IMR-90 (cell line): ENCODE data around the gene FANCG. TPM values are rescaled to one million over a fixed set of nuclear protein-coding genes. Genes with fewer than 3 reads are reported as not detected.

Experiments used
- ATAC-seq: fragments of 200-7000 bp; cut with Tn5 transposase; 2 replicates; pipeline ENCODE4 v1.9.1; 2020; ENCODE audit warnings: low read depth, mild to moderate bottlenecking, moderate library complexity
- BruUV-seq: library from RNA; stranded (reverse); fragments of 400-500 nt; replicated peaks from 2 replicates; lab custom pipeline; 2021; lab: Mats Ljungman, UMichigan
- CTCF ChIA-PET: fragments of 300-600 bp; formaldehyde crosslinking; extraction: SDS; loops from one replicate; lab custom pipeline; 2021; ENCODE audit warnings: antibody characterized with exemption; lab: Yijun Ruan, JAX
- POLR2A ChIA-PET: fragments of 300-600 bp; sonication (Branson Sonifier 250); formaldehyde crosslinking; loops from one replicate; lab custom pipeline; 2022; ENCODE audit warnings: antibody characterized with exemption; ENCODE audit not compliant: unreplicated experiment; lab: Charles Lee
- DNase-seq: peaks from one replicate; pipeline ENCODE4 v3.0.0; 2013
- H2AFZ ChIP-seq: replicated peaks from 2 replicates; pipeline ENCODE3; 2013; ENCODE audit warnings: low read length, mild to moderate bottlenecking; ENCODE audit not compliant: poor library complexity
- H2AK5ac ChIP-seq: 2 replicates; pipeline ENCODE4 v1.6.1; 2013; ENCODE audit warnings: low read depth, low read length, inconsistent platforms
- H2AK9ac ChIP-seq: replicated peaks from 2 replicates; pipeline ENCODE3; 2013; ENCODE audit warnings: mild to moderate bottlenecking, low read depth, low read length, moderate library complexity; ENCODE audit not compliant: poor library complexity
- H2BK120ac ChIP-seq: 2 replicates; pipeline ENCODE4 v1.6.1; 2013; ENCODE audit warnings: low read depth, low read length, inconsistent platforms
- H2BK15ac ChIP-seq: 3 replicates; pipeline ENCODE4 v1.6.1; 2013; ENCODE audit warnings: low read depth, low read length, inconsistent platforms
- H2BK20ac ChIP-seq: 2 replicates; pipeline ENCODE4 v1.6.1; 2013; ENCODE audit warnings: low read depth, mild to moderate bottlenecking, inconsistent platforms, low read length, moderate library complexity
- H2BK5ac ChIP-seq: 2 replicates; pipeline ENCODE4 v1.6.1; 2013; ENCODE audit warnings: mild to moderate bottlenecking, low read depth, low read length, inconsistent platforms; ENCODE audit not compliant: poor library complexity, severe bottlenecking
- H3K14ac ChIP-seq: replicated peaks from 2 replicates; pipeline ENCODE4 v1.6.1; 2013; ENCODE audit warnings: low read depth, low read length, inconsistent platforms
- H3K18ac ChIP-seq: 2 replicates; pipeline ENCODE4 v1.6.1; 2013; ENCODE audit warnings: low read depth, low read length, control low read depth
- H3K23ac ChIP-seq: 2 replicates; pipeline ENCODE4 v1.6.1; 2013; ENCODE audit warnings: low read depth, low read length, inconsistent platforms
- H3K27ac ChIP-seq: 2 replicates; pipeline ENCODE4 v1.5.1; 2013; ENCODE audit warnings: mild to moderate bottlenecking, control low read depth, low read length; ENCODE audit not compliant: insufficient read depth
- H3K27me3 ChIP-seq: 2 replicates; pipeline ENCODE4 v1.6.1; 2013; ENCODE audit warnings: low read length; ENCODE audit not compliant: control insufficient read depth, insufficient read depth
- H3K36me3 ChIP-seq: 2 replicates; pipeline ENCODE4 v1.6.1; 2013; ENCODE audit warnings: low read length, mixed read lengths; ENCODE audit not compliant: control insufficient read depth, insufficient read depth
- H3K4ac ChIP-seq: 2 replicates; pipeline ENCODE4 v1.6.1; 2013; ENCODE audit warnings: low read depth, low read length, inconsistent platforms
- H3K4me1 ChIP-seq: 2 replicates; pipeline ENCODE4 v1.6.1; 2013; ENCODE audit warnings: low read length, mixed read lengths; ENCODE audit not compliant: control insufficient read depth, insufficient read depth
- H3K4me2 ChIP-seq: 2 replicates; pipeline ENCODE4 v1.6.1; 2013; ENCODE audit warnings: low read depth, mild to moderate bottlenecking, control low read depth, low read length, moderate library complexity
- H3K4me3 ChIP-seq: 2 replicates; pipeline ENCODE4 v1.5.1; 2013; ENCODE audit warnings: low read depth, mild to moderate bottlenecking, control low read depth, low read length, moderate library complexity; ENCODE audit not compliant: insufficient read depth
- H3K56ac ChIP-seq: 2 replicates; pipeline ENCODE4 v1.6.1; 2013; ENCODE audit warnings: low read length, inconsistent platforms; ENCODE audit not compliant: insufficient read depth; ENCODE audit errors: extremely low read depth
- H3K79me1 ChIP-seq, 2 experiments: 2 replicates each; pipeline ENCODE4 v1.6.1; 2013; ENCODE audit warnings: low read length in 2 of 2, inconsistent platforms in 1 of 2, low read depth in 1 of 2
- H3K9ac ChIP-seq: 2 replicates; pipeline ENCODE4 v1.6.1; 2013; ENCODE audit warnings: low read depth, low read length, control low read depth
- H3K9me1 ChIP-seq: 2 replicates; pipeline ENCODE4 v1.6.1; 2013; ENCODE audit warnings: low read length, inconsistent platforms; ENCODE audit not compliant: insufficient read depth
- H3K9me3 ChIP-seq: 2 replicates; pipeline ENCODE4 v1.6.1; 2013; ENCODE audit warnings: low read length; ENCODE audit not compliant: control insufficient read depth, insufficient read depth
- H4K20me1 ChIP-seq: 2 replicates; pipeline ENCODE4 v1.6.1; 2013; ENCODE audit warnings: low read length, inconsistent platforms; ENCODE audit not compliant: insufficient read depth
- H4K5ac ChIP-seq: 2 replicates; pipeline ENCODE4 v1.6.1; 2013; ENCODE audit warnings: mild to moderate bottlenecking, low read depth, low read length, control low read depth
- H4K8ac ChIP-seq, 2 experiments: 2 replicates each; pipeline ENCODE4 v1.6.1; 2013; ENCODE audit warnings: low read depth in 2 of 2, low read length in 2 of 2, control low read depth in 1 of 2, inconsistent platforms in 1 of 2
- H4K91ac ChIP-seq: 2 replicates; pipeline ENCODE4 v1.6.1; 2013; ENCODE audit warnings: low read depth, low read length, inconsistent platforms; ENCODE audit not compliant: insufficient read depth
- BHLHE40 ChIP-seq: fragments of 150-350 bp; IDR thresholded peaks from 2 replicates; pipeline ENCODE4 v1.6.1; 2016; ENCODE audit warnings: mild to moderate bottlenecking, low read depth, low read length
- CEBPB ChIP-seq: IDR thresholded peaks from 2 replicates; pipeline ENCODE4 v1.6.1; 2012; ENCODE audit warnings: low read depth, low read length, improper control_type of control experiment
- CHD1 ChIP-seq: IDR thresholded peaks from 2 replicates; pipeline ENCODE4 v1.6.1; 2012; ENCODE audit warnings: low read depth, low read length, improper control_type of control experiment
- CTCF ChIP-seq: conservative IDR thresholded peaks from 2 replicates; pipeline ENCODE4 v1.5.1; 2012; ENCODE audit warnings: mild to moderate bottlenecking, low read depth, low read length, improper control_type of control experiment
- FOS ChIP-seq: fragments of 150-350 bp; IDR thresholded peaks from 2 replicates; pipeline ENCODE4 v1.6.1; 2016; ENCODE audit warnings: low read depth, low read length
- MAFK ChIP-seq: IDR thresholded peaks from 2 replicates; pipeline ENCODE4 v1.6.1; 2012; ENCODE audit warnings: low read depth, low read length, improper control_type of control experiment
- MAZ ChIP-seq: IDR thresholded peaks from 2 replicates; pipeline ENCODE4 v1.6.1; 2012; ENCODE audit warnings: low read depth, mild to moderate bottlenecking, low read length, improper control_type of control experiment, moderate library complexity, borderline replicate concordance
- RCOR1 ChIP-seq: IDR thresholded peaks from 2 replicates; pipeline ENCODE4 v1.6.1; 2012; ENCODE audit warnings: mild to moderate bottlenecking, low read length, improper control_type of control experiment; ENCODE audit not compliant: insufficient replicate concordance
- RFX5 ChIP-seq: IDR thresholded peaks from 2 replicates; pipeline ENCODE4 v1.8.0; 2012; ENCODE audit warnings: low read depth, mild to moderate bottlenecking, low read length, moderate library complexity
- SMC3 ChIP-seq: fragments of 150-350 bp; IDR thresholded peaks from 2 replicates; pipeline ENCODE4 v1.6.1; 2016; ENCODE audit warnings: low read depth, mild to moderate bottlenecking, antibody characterized with exemption, low read length, moderate library complexity
- whole genome bisulfite sequencing, 2 experiments: methylation state at CpG; one replicate each; pipeline versions ENCODE4 v1.1.5 to v1.1.7; 2013; ENCODE audit warnings: missing lambda C conversion rate in 2 of 2; ENCODE audit not compliant: insufficient read length in 1 of 2; ENCODE audit errors: extremely low coverage in 2 of 2; 5-methylcytosine and 5-hydroxymethylcytosine counted together
- dilution Hi-C: fragments of 300-500 bp; cut with HindIII; formaldehyde crosslinking; loops from one replicate; pipeline ENCODE4 v1.14.3; 2018; ENCODE audit warnings: low sequenced_read_pairs; ENCODE audit not compliant: unreplicated experiment
- in situ Hi-C: fragments of 300-500 bp; cut with MboI; formaldehyde crosslinking; loops from 3 replicates; pipeline ENCODE4 v1.14.3; 2019; ENCODE audit warnings: low sequenced_read_pairs, inconsistent platforms, mixed read lengths
- intact Hi-C: fragments of 100-400 bp; cut with micrococcal nuclease; formaldehyde crosslinking; loops from 2 replicates; pipeline ENCODE4 v1.10.0; 2022
- polyA plus RNA-seq, 3 experiments: library from polyadenylated mRNA; depleted of rRNA; stranded (reverse); fragments of >200 nt; gene quantifications; 2 replicates each; pipeline ENCODE4 v1.2.3, GENCODE V29; 2012; ENCODE audit warnings: low replicate concordance in 1 of 3
- total RNA-seq: library from RNA; depleted of rRNA; stranded (reverse); fragments of >200 nt; gene quantifications from 2 replicates; pipeline ENCODE4 v1.2.3, GENCODE V29; 2012
- TF ChIP-seq, protein P1 (sequence below): fragments of 150-350 bp; IDR thresholded peaks from 2 replicates; pipeline ENCODE4 v1.6.1; 2017; ENCODE audit warnings: mild to moderate bottlenecking, antibody characterized with exemption, low read length, low read depth
- TF ChIP-seq, protein P2 (sequence below): fragments of 150-350 bp; IDR thresholded peaks from 2 replicates; pipeline ENCODE4 v1.6.1; 2016; ENCODE audit warnings: low read depth, mild to moderate bottlenecking, low read length, moderate library complexity, borderline replicate concordance

FANCG gene
- total and polyA plus RNA-seq, 2 of the 4 experiments (the other 2 are of a cell fraction), result 16.1 to 19.3 TPM

- TF ChIP-seq CTCF (peak; percentile 97), RFX5 (no peak)
Measured at GRCh38 chr9:35116898-35117551, 37.3 kb upstream of the FANCG start (continued).

DNA sequence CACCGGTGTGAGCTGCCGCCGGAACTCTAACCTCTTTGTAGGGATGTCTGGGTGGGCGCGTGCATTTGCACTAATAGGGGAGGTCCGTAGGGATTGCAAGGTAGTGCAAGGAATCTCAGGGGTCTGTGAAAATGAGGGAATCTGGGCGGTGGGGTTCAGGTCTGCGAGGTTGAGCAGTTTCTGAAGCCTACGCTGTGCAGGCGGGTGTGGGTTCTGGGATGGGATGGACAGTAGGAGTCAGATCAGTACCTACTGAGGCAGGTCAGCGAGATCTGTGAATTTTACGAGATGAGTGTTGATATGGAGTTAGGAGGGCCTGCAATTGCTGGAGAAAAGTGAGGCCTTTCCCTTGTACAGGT, 36.8 kb upstream of the FANCG start:
- H2BK20ac ChIP-seq, result no peak overlapping the region
- BruUV-seq, result no TSS peak
- peaks cover 8% of the 10 kb centered on the region; the same call in 1 of the 2 replicates for H4K20me1 ChIP-seq
- CTCF ChIA-PET, result interaction anchor here (1.0 to 1.2 kb wide), 5 partner anchors 139 to 437 kb away, joined by 3 to 6 read pairs (median 4); no protein-coding TSS in a partner anchor
- TF ChIP-seq RCOR1, result no peak
- no peak for TF ChIP-seq CHD1
- TF ChIP-seq CEBPB, result no peak
- TF ChIP-seq SMC3, result no peak
- TF ChIP-seq MAFK, result no peak
- no peak for TF ChIP-seq BHLHE40
- TF ChIP-seq FOS, result no peak
- no peak for TF ChIP-seq MAZ
- TF ChIP-seq, protein P1, sequence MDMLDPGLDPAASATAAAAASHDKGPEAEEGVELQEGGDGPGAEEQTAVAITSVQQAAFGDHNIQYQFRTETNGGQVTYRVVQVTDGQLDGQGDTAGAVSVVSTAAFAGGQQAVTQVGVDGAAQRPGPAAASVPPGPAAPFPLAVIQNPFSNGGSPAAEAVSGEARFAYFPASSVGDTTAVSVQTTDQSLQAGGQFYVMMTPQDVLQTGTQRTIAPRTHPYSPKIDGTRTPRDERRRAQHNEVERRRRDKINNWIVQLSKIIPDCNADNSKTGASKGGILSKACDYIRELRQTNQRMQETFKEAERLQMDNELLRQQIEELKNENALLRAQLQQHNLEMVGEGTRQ, result no peak
- TF ChIP-seq, protein P2, sequence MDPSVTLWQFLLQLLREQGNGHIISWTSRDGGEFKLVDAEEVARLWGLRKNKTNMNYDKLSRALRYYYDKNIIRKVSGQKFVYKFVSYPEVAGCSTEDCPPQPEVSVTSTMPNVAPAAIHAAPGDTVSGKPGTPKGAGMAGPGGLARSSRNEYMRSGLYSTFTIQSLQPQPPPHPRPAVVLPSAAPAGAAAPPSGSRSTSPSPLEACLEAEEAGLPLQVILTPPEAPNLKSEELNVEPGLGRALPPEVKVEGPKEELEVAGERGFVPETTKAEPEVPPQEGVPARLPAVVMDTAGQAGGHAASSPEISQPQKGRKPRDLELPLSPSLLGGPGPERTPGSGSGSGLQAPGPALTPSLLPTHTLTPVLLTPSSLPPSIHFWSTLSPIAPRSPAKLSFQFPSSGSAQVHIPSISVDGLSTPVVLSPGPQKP, result no peak
- H3K4me2 ChIP-seq, result peak overlapping the region; percentile 88
- intact Hi-C loops (loop anchor here (1.0 to 5.0 kb wide), 7 partner anchors 46 to 486 kb away; partner anchors contain the start of gene UNC13B), in situ Hi-C loops (loop anchor here (5.0 kb wide), 2 partner anchors 361 to 436 kb away; no protein-coding TSS in a partner anchor), dilution Hi-C loops (no loop called here)
- H4K5ac ChIP-seq, result no peak overlapping the region
- peak overlapping the region; percentile 88 for H3K4me3 ChIP-seq
- H3K4me1 ChIP-seq, result peaks cover 16% of the 10 kb centered on the region
- no peak for DNase-seq
- H3K9me1 ChIP-seq, result no peaks in the 10 kb centered on the region; the same call in 1 of the 2 replicates
- H3K79me1 ChIP-seq, result peaks cover 8 to 30% of the 10 kb centered on the region in 2 experiments; a peak in 3 of 4 replicates
- no peak overlapping the region for H2BK120ac ChIP-seq
- WGBS, 2 experiments, result 0% methylated on average over 3 of the region's 12 CpGs; no CpG with 5 or more reads in 1 of the 2 experiments
- H2AK5ac ChIP-seq, result no peak overlapping the region
- peak; percentile 0; the same call in 1 of the 2 replicates for ATAC-seq
- H4K8ac ChIP-seq, result no peak overlapping the region
- no peak overlapping the region for H3K56ac ChIP-seq
- no peak overlapping the region for H3K14ac ChIP-seq
- no peak overlapping the region for H3K18ac ChIP-seq
- peaks cover 3% of the 10 kb centered on the region for H3K27me3 ChIP-seq
- H3K9ac ChIP-seq, result 0 out of 2 replicates have a peak overlapping the region, but pooled peaks have one; percentile 2
- H2BK15ac ChIP-seq, result no peak overlapping the region
- no peak overlapping the region for H2BK5ac ChIP-seq
- H4K91ac ChIP-seq, result no peak overlapping the region
- POLR2A ChIA-PET, result interaction anchor here (0.6 kb wide), 1 partner anchor 143 kb away, joined by 3 read pairs; no protein-coding TSS in a partner anchor
- H3K36me3 ChIP-seq, result no peaks in the 10 kb centered on the region
- H3K4ac ChIP-seq, result no peak overlapping the region
- H2AFZ ChIP-seq, result peak overlapping the region; percentile 91
- no peaks in the 10 kb centered on the region for H3K9me3 ChIP-seq
- no peak overlapping the region for H3K27ac ChIP-seq
- no peak overlapping the region for H2AK9ac ChIP-seq
- no peak overlapping the region for H3K23ac ChIP-seq
